ENCODE data around the gene NME7.
A peak's percentile ranks its signal among the peaks of the same experiment; 100 is the strongest.

The NME7 gene

GRCh38 chr1:169360415-169360814, 7.2 kb downstream of the NME7 start:
- Histone ChIP-seq H3K4me2 (ENCODE audit: low read depth, low read length, poor library complexity, severe bottlenecking) (peak overlapping the region; percentile 26), H3K36me3 (ENCODE audit: insufficient read depth, low read length) (no peaks in the 10 kb centered on the region), H3F3A (ENCODE audit: low read depth) (no peaks in the 10 kb centered on the region), H3K4me1 (ENCODE audit: insufficient read depth, low read length, poor library complexity, severe bottlenecking) (peaks cover 34% of the 10 kb centered on the region), H4K20me1 (ENCODE audit: insufficient read depth, low read length, poor library complexity, severe bottlenecking) (no peaks in the 10 kb centered on the region), H3K9me2 (replicated peaks; ENCODE audit: low read depth, low read length) (no peaks in the 10 kb centered on the region), H3K9me3 (ENCODE audit: insufficient read depth, low read depth, low read length) (no peaks in the 10 kb centered on the region; the same call in 1 of the 2 replicates), H3K79me2 (ENCODE audit: insufficient read depth, low read length) (peaks cover 26% of the 10 kb centered on the region), H3K27me3 (ENCODE audit: insufficient read depth, low read length, poor library complexity, severe bottlenecking) (no peaks in the 10 kb centered on the region), H3K9ac (ENCODE audit: low read depth, low read length, poor library complexity, severe bottlenecking) (no peak overlapping the region), H3K4me3 (ENCODE audit: low read length, poor library complexity, severe bottlenecking) (no peak overlapping the region), H2AFZ (ENCODE audit: low read length) (no peak overlapping the region)
- TF ChIP-seq EZH2phosphoT487 (IDR thresholded peaks at IDR 0.05; ENCODE audit: borderline replicate concordance) (no peak), CTCF (conservative IDR thresholded peaks at IDR 0.05; ENCODE audit: low read length) (no peak)

- Histone ChIP-seq H3K36me3 (ENCODE audit: insufficient read depth, low read length) (no peaks in the 10 kb centered on the region), H3K4me3 (ENCODE audit: low read length, poor library complexity, severe bottlenecking) (no peak overlapping the region), H3K4me2 (ENCODE audit: low read depth, low read length, poor library complexity, severe bottlenecking) (no peak overlapping the region), H3K27me3 (ENCODE audit: insufficient read depth, low read length, poor library complexity, severe bottlenecking) (no peaks in the 10 kb centered on the region), H2AFZ (ENCODE audit: low read length) (no peak overlapping the region), H3K9me3 (ENCODE audit: insufficient read depth, low read depth, low read length) (0 out of 2 replicates have a peak, but pooled peaks cover 4% of the 10 kb centered on the region), H3K4me1 (ENCODE audit: insufficient read depth, low read length, poor library complexity, severe bottlenecking) (peaks cover 4% of the 10 kb centered on the region), H3K9me2 (replicated peaks; ENCODE audit: low read depth, low read length) (no peaks in the 10 kb centered on the region), H3F3A (ENCODE audit: low read depth) (no peaks in the 10 kb centered on the region), H3K9ac (ENCODE audit: low read depth, low read length, poor library complexity, severe bottlenecking) (no peak overlapping the region), H4K20me1 (ENCODE audit: insufficient read depth, low read length, poor library complexity, severe bottlenecking) (no peaks in the 10 kb centered on the region), H3K79me2 (ENCODE audit: insufficient read depth, low read length) (peaks cover 9% of the 10 kb centered on the region; the same call in 1 of the 2 replicates)
- TF ChIP-seq EZH2phosphoT487 (IDR thresholded peaks at IDR 0.05; ENCODE audit: borderline replicate concordance) (no peak), CTCF (conservative IDR thresholded peaks at IDR 0.05; ENCODE audit: low read length) (peak; percentile 95)
Observed at GRCh38 chr1:169348383-169349036, 19.1 kb downstream of the NME7 start.

- Histone ChIP-seq H4K20me1 (ENCODE audit: insufficient read depth, low read length, poor library complexity, severe bottlenecking) (no peaks in the 10 kb centered on the region), H3K36me3 (ENCODE audit: insufficient read depth, low read length) (no peaks in the 10 kb centered on the region), H3K4me3 (ENCODE audit: low read length, poor library complexity, severe bottlenecking) (no peak overlapping the region), H3K4me1 (ENCODE audit: insufficient read depth, low read length, poor library complexity, severe bottlenecking) (peaks cover 4% of the 10 kb centered on the region), H3K9ac (ENCODE audit: low read depth, low read length, poor library complexity, severe bottlenecking) (no peak overlapping the region), H3K9me2 (replicated peaks; ENCODE audit: low read depth, low read length) (no peaks in the 10 kb centered on the region), H3K4me2 (ENCODE audit: low read depth, low read length, poor library complexity, severe bottlenecking) (no peak overlapping the region), H3K9me3 (ENCODE audit: insufficient read depth, low read depth, low read length) (0 out of 2 replicates have a peak, but pooled peaks cover 2% of the 10 kb centered on the region), H2AFZ (ENCODE audit: low read length) (no peak overlapping the region), H3K27me3 (ENCODE audit: insufficient read depth, low read length, poor library complexity, severe bottlenecking) (no peaks in the 10 kb centered on the region), H3K79me2 (ENCODE audit: insufficient read depth, low read length) (peaks cover 9% of the 10 kb centered on the region; the same call in 1 of the 2 replicates), H3F3A (ENCODE audit: low read depth) (no peaks in the 10 kb centered on the region)
- TF ChIP-seq CTCF (conservative IDR thresholded peaks at IDR 0.05; ENCODE audit: low read length) (no peak), EZH2phosphoT487 (IDR thresholded peaks at IDR 0.05; ENCODE audit: borderline replicate concordance) (no peak)
Observed at GRCh38 chr1:169347688-169348382, 19.8 kb downstream of the NME7 start.

Data from Loucy (cell line).